GM21360 (cell line): ENCODE data around the gene MYO16.
"Not testable (repeated sequence)": the region's sequence is repeated elsewhere in the genome, so short reads cannot be mapped to it uniquely, and the experiment has no call there.

Experiments
- ATAC-seq: cut with Tn5 transposase; IDR thresholded peaks from one replicate; pipeline ENCODE4 v1.9.1; 2021; ENCODE audit warnings: mild to moderate bottlenecking, moderate library complexity; ENCODE audit not compliant: unreplicated experiment

MYO16 gene

GRCh38 chr13:108860418-108860817, 231.0 kb downstream of the MYO16 start:
- no peak for ATAC-seq

GRCh38 chr13:108877300-108877699, 247.9 kb downstream of the MYO16 start:
- no peak for ATAC-seq

- ATAC-seq = no peak
Observed at GRCh38 chr13:108878732-108879131, 249.3 kb downstream of the MYO16 start.

- no peak for ATAC-seq
Observed at GRCh38 chr13:108889324-108889984, 260.0 kb downstream of the MYO16 start.

- peak; percentile 64 for ATAC-seq
Observed at GRCh38 chr13:108895220-108895704, 265.9 kb downstream of the MYO16 start.

GRCh38 chr13:108897955-108898354, 268.5 kb downstream of the MYO16 start:
- ATAC-seq = no peak

GRCh38 chr13:108902405-108903155, 273.2 kb downstream of the MYO16 start:
- ATAC-seq = no peak

- ATAC-seq = no peak
Observed at GRCh38 chr13:108903613-108904012, 274.2 kb downstream of the MYO16 start.

- no peak for ATAC-seq
Observed at GRCh38 chr13:108911807-108912206, 282.4 kb downstream of the MYO16 start.

- ATAC-seq = not testable (repeated sequence)
Observed at GRCh38 chr13:108913731-108914130, 284.3 kb downstream of the MYO16 start.

- ATAC-seq = no peak
Observed at GRCh38 chr13:108915095-108915633, 285.8 kb downstream of the MYO16 start.

- ATAC-seq = peak; percentile 95
Observed at GRCh38 chr13:108915634-108916512, 286.5 kb downstream of the MYO16 start.

- no peak for ATAC-seq
Observed at GRCh38 chr13:108917581-108917980, 288.2 kb downstream of the MYO16 start.

GRCh38 chr13:108919036-108919907, 289.9 kb downstream of the MYO16 start:
- ATAC-seq = no peak

GRCh38 chr13:108920137-108920536, 290.7 kb downstream of the MYO16 start:
- no peak for ATAC-seq

GRCh38 chr13:108921238-108921637, 291.8 kb downstream of the MYO16 start:
- no peak for ATAC-seq

- no peak for ATAC-seq
Observed at GRCh38 chr13:108922108-108922507, 292.7 kb downstream of the MYO16 start.

- no peak for ATAC-seq
Observed at GRCh38 chr13:108923386-108924047, 294.1 kb downstream of the MYO16 start.

- ATAC-seq = no peak
Observed at GRCh38 chr13:108924134-108924533, 294.7 kb downstream of the MYO16 start.
